GM19455 (cell line): Measurements from ENCODE around the gene VEZF1.

Experiments
- ATAC-seq: cut with Tn5 transposase; IDR thresholded peaks from one replicate; pipeline ENCODE4 v1.9.1; 2021; ENCODE audit not compliant: unreplicated experiment

Gene VEZF1

GRCh38 chr17:57953219-57953618, 34.8 kb downstream of the VEZF1 start:
- ATAC-seq = no peak

DNA sequence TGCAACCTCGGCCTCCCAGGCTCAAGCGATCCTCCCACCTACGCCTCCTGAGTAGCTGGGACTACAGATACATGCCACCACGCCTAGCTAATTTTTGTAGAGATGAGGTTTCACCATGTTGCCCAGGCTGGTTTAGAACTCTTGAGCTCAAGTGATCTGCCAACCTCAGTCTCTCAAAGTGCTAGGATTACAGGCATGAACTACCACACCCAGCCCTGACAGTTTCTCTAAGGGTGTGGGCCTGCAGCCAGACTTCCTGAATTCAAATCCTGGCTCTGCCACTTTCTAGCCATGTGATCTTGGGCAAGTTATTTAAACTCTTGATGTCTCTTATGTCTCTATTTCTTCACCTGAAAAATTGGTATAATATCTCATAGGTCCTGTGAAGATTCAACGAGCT, 38.4 kb downstream of the VEZF1 start:
- no peak for ATAC-seq

DNA sequence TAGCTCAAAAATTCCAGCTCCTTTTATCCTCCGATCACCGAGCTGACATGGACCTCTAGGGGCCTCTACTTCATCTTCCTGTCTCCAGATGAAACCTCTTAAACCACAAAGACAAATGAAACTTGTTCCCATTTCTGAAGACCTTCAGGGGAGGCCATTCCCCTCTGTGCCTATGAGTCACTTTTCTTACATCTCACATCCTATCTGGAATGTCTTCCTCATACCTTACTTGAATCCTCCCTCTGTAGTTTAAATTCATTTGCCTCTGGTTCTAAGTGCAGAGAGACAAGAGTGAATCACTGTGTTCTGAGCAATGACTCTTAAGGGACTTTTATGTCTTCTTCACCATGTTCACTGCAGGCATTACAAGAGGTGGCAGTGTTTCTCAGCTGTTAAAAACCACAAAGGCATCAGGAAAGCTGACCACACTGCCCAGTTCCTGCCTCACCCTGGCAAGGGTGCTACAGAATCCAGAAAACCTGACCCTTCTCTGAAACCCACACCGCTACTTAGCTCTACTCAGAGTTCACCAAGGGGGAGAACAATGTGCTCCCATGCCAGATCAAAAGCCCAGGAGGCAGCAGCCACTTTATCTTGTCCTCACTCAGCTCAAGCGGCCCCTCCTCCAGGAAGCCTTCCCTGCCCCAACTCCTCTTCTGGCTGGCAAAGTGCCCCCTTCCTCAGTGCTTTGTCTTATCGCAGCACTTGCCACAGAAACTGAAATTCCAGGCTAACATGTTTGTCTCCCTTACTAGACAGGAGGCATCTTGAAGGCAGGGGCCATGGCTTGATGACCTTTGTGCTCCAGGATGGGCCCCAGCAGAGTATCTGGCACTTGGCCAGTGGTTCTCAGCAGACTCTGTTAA, 39.3 kb downstream of the VEZF1 start:
- ATAC-seq = no peak

DNA sequence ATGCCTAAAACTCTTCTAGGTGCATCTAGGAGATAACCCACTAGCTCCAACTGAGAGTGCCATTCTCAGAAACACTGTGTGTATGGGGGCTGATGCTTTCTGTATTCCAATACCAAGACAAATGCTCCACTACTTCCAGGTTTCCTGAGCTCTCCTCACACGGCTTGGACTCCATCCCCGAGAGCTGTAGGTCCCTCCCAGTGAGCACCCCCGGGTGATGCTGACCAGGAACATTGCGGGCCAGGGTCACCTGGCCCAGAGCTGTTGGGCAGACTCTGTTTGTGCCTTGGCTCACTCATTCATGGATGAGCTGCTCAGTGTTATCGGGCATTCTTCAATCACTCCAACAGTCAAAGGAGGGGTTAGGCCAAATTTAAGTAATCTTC, 39.9 kb downstream of the VEZF1 start:
- ATAC-seq = no peak

DNA sequence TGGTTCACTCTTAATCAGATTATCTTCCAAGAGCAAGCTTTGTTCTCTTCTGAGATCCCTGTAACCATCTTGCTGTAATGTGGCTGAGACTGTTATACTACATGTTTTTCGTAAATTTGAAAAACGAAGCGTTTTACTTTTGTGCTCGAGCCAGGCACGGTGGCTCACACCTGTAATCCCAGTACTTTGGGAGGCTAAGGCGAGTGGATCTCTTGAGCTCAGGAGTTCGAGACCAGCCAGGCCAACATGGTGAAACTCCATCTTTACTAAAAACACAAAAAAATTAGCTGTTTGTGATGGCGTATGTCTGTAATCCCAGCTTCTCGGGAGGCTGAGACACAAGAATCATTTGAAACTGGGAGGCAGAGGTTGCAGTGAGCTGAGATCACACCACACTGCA, 40.7 kb downstream of the VEZF1 start:
- no peak for ATAC-seq

- ATAC-seq = peak; percentile 70
These were observed 41.2 kb downstream of the VEZF1 start for GRCh38 chr17:57946798-57947358.

DNA sequence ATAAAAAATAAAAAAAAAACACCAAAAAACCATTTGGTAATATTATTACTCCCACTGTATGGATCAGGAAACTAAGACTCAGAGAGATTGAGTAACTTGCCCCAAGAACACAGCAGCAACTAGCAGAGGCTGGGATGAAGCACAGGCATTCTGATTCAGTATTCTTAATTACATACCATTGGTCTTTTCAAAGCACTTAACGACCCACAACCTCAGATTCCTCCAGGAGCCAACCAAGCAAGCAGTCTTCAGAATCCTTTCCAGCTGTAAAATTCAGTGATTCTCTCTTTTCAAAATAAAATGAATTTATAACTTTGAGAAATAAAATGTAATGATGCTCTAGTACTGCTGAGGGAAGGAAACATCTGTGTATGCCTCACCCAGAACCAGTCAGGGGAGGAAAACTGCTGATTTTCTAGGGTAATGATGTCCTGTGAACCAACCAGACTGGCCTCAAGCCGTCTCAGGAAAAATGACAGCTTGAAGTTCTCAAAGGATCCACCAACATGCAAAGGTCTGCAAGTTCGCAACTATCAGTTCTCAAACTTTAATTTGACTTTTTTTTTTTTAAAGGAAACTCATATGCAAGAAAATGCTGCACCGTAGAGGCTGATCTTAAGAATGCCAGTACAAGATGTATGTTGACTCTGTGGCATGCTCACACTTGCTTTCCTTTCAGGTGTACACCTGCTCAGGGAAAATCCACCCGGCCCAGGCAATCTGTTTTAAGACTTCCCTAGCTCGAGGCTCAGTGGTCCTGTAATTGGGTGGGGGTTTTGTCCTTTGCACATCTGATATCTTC, 41.9 kb downstream of the VEZF1 start:
- peak; percentile 24 for ATAC-seq

- no peak for ATAC-seq
These were observed 43.1 kb downstream of the VEZF1 start for GRCh38 chr17:57944908-57945307.

DNA sequence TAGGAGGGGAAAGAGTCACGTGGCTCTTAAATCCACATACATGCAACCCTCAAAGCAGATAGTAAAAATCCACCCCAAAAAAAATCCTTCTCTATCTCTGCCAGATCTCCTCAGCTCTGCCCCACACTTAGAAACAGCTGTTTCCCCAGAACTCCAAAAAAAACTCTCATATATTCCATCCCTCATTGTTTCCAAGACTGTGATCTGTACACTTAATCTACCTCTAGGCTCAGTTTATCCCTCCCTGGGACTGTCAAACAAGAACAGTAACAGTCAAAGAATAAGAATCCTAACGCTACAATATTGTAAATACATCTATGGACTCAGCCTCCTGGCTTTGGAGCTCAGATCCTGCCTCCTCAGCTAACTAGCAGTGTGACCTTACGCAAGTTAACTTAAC, 44.4 kb downstream of the VEZF1 start:
- no peak for ATAC-seq

DNA sequence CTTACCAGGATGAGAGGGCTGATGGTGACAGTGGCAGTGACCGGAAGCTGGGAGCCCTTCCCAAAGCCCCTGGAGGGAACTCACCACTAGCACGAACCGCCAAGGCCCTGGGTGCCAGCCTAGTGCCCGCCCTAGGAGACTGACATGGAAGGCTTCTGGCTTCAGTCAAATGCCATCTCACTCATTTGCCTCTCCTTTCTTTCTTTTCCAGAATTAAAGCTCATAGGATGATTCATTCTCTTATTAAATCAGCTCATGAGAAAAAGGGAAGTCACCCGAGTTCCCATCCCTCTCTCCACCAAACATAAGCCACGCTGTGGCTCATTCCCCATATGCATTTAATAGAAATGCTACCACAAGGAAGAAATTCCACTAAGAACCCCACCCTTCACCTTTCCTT, 44.9 kb downstream of the VEZF1 start:
- ATAC-seq = no peak

GRCh38 chr17:57941384-57942370, 46.4 kb downstream of the VEZF1 start:
- ATAC-seq = no peak

- ATAC-seq = no peak
These were observed 47.3 kb downstream of the VEZF1 start for GRCh38 chr17:57940653-57941329.

DNA sequence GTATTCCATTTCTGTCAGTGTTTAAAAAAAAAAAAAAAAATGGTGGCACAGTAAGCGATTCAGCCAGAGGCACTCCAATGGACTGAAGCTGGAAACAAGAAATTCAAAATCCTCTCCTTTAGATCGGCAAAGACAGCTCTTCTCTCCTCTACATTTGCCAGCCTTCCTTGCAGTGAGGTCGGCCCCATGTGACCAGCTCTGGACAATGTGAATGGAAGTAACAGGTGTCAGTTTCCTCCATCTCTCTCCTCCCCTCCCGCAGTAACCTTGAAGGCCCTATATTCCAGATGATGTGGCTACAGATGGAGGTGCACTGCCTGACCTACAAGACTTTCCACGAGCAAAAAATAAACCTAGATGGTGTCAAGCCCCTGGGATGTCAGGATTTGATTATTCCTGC, 47.8 kb downstream of the VEZF1 start:
- no peak for ATAC-seq

- ATAC-seq = peak; percentile 60
These were observed 48.3 kb downstream of the VEZF1 start for GRCh38 chr17:57939797-57940196.

GRCh38 chr17:57938061-57938502, 50.0 kb downstream of the VEZF1 start:
- ATAC-seq = no peak

- no peak for ATAC-seq
These were observed 50.6 kb downstream of the VEZF1 start for GRCh38 chr17:57937492-57937891.

DNA sequence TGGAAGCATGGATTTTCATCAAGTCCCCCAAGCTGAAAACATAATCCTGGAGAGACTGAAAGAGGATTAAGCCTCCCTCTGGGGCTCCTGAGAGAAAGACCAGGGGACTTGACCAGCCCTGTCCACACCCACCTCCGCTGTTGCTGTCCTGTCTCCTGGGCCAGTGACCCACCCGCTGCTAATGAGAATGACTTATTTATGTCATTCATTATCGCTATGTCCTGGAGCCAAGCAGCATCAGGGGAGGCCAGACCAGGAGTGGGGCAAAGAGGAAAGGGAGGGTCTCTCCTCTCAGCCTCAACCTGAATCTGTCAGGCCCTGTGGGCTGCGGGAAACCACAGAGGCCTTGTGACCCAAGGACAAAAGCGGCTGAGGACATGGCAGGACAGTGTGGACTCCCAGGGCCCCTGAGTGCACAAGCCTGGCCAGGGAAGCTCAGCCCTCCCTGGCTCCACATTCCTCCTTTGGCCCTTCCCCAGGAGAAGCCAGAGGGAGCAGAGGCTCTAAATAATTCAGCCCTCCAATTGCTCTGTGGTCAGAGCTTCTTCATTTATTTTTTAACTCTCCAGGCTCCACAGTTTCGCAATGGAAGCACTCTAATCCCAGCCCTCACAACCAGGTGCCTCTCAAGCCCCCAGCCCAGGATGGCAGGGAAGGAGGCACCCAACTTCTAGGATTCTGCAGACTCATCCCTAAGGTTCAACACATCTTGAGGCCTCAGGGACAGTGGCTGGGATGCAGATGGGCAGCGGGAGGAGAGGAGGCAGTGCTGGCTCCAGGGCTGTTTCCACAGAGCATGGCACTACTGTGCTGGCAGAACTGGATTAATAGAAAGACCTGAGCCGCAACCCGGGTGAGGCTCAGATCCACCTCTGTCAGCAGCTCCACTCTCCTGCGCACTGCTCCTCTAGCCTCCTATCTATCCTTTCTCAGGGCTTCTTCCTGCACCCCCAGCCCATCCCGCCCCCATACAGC, 51.9 kb downstream of the VEZF1 start:
- no peak for ATAC-seq

GRCh38 chr17:57931488-57932137, 56.4 kb downstream of the VEZF1 start:
- no peak for ATAC-seq
